ENCODE results near the gene MPIG6B. TPM values are rescaled to one million over a fixed set of nuclear protein-coding genes. Genes with fewer than 3 reads are reported as not detected.

The MPIG6B gene
- total RNA-seq, 1 donor from 2014 or later: not detected

- H3K27ac Mint-ChIP-seq (ENCODE audit: unreplicated experiment): no peak overlapping the region
- DNase-seq (ENCODE audit: low spot score): no peak
- no peak overlapping the region for H3K4me3 Mint-ChIP-seq (ENCODE audit: unreplicated experiment)
- H3K9me3 Mint-ChIP-seq (ENCODE audit: unreplicated experiment): no peaks in the 10 kb centered on the region
- peaks cover 5% of the 10 kb centered on the region for H3K36me3 Mint-ChIP-seq (ENCODE audit: low read depth, unreplicated experiment)
- no peaks in the 10 kb centered on the region for H3K4me1 Mint-ChIP-seq (ENCODE audit: unreplicated experiment)
- TF ChIP-seq CTCF (IDR thresholded peaks at IDR 0.05; ENCODE audit: unreplicated experiment): no peak
- H3K27me3 Mint-ChIP-seq (ENCODE audit: unreplicated experiment): peaks cover 6% of the 10 kb centered on the region
Observed at GRCh38 chr6:31720196-31720770, 2.9 kb upstream of the MPIG6B start.

GRCh38 chr6:31721351-31722020, 1.7 kb upstream of the MPIG6B start, which contains the start of gene LY6G6C:
LY6G6C (minus strand) TSS chr6:31721746; CDS start chr6:31721679, 67 bp downstream.
- no peak for TF ChIP-seq CTCF (IDR thresholded peaks at IDR 0.05; ENCODE audit: unreplicated experiment)
- Mint-ChIP-seq H3K4me1 (ENCODE audit: unreplicated experiment) (peaks cover 8% of the 10 kb centered on the region), H3K36me3 (ENCODE audit: low read depth, unreplicated experiment) (peaks cover 16% of the 10 kb centered on the region), H3K27ac (ENCODE audit: unreplicated experiment) (no peak within 1 kb of the TSS), H3K9me3 (ENCODE audit: unreplicated experiment) (no peaks in the 10 kb centered on the region), H3K4me3 (ENCODE audit: unreplicated experiment) (no peak within 1 kb of the TSS), H3K27me3 (ENCODE audit: unreplicated experiment) (peaks cover 12% of the 10 kb centered on the region)
- DNase-seq (ENCODE audit: low spot score): no peak

GRCh38 chr6:31722173-31722572, 1.0 kb upstream of the MPIG6B start:
- Mint-ChIP-seq H3K27ac (ENCODE audit: unreplicated experiment) (no peak overlapping the region), H3K4me3 (ENCODE audit: unreplicated experiment) (no peak overlapping the region)

GRCh38 chr6:31723980-31724691, 963 bp downstream of the MPIG6B start:
- peaks cover 23% of the 10 kb centered on the region for H3K4me1 Mint-ChIP-seq (ENCODE audit: unreplicated experiment)
- peaks cover 29% of the 10 kb centered on the region for H3K36me3 Mint-ChIP-seq (ENCODE audit: low read depth, unreplicated experiment)
- no peak overlapping the region for H3K27ac Mint-ChIP-seq (ENCODE audit: unreplicated experiment)
- peaks cover 12% of the 10 kb centered on the region for H3K27me3 Mint-ChIP-seq (ENCODE audit: unreplicated experiment)
- no peak for TF ChIP-seq CTCF (IDR thresholded peaks at IDR 0.05; ENCODE audit: unreplicated experiment)
- DNase-seq (ENCODE audit: low spot score): no peak
- no peaks in the 10 kb centered on the region for H3K9me3 Mint-ChIP-seq (ENCODE audit: unreplicated experiment)
- no peak overlapping the region for H3K4me3 Mint-ChIP-seq (ENCODE audit: unreplicated experiment)

More at GRCh38 chr6:31722173-31722572, 1.0 kb upstream of the MPIG6B start:
- no peak for DNase-seq (ENCODE audit: low spot score)
- H3K36me3 Mint-ChIP-seq (ENCODE audit: low read depth, unreplicated experiment): peaks cover 23% of the 10 kb centered on the region
- peaks cover 14% of the 10 kb centered on the region for H3K27me3 Mint-ChIP-seq (ENCODE audit: unreplicated experiment)
- TF ChIP-seq CTCF (IDR thresholded peaks at IDR 0.05; ENCODE audit: unreplicated experiment): no peak
- H3K4me1 Mint-ChIP-seq (ENCODE audit: unreplicated experiment): peaks cover 14% of the 10 kb centered on the region
- H3K9me3 Mint-ChIP-seq (ENCODE audit: unreplicated experiment): no peaks in the 10 kb centered on the region

All from endothelial cell (in vitro differentiated cells).